ENCODE measurements around the gene AQP6.

Gene AQP6

GRCh38 chr12:50025187-50026059 lies 52.7 kb downstream of the AQP6 start, which contains the start of gene RACGAP1:
RACGAP1 (minus strand) TSS chr12:50025494; CDS start chr12:50016715, 8,779 bp downstream.
- Mint-ChIP-seq H3K9me3 (peaks cover 2 to 4% of the 10 kb centered on the region in 2 donors), H3K27ac (peak within 1 kb of the TSS; percentile 91), H3K36me3 (peaks cover 0 to 3% of the 10 kb centered on the region in 2 donors), H3K4me3 (peak within 1 kb of the TSS; percentile 95 to 100), H3K27me3 (no peaks in the 10 kb centered on the region), H3K4me1 (peaks cover 5 to 23% of the 10 kb centered on the region in 2 donors)
- peak; percentile 96 for DNase-seq
- peak; percentile 99 for ATAC-seq (replicated peaks)

DNA sequence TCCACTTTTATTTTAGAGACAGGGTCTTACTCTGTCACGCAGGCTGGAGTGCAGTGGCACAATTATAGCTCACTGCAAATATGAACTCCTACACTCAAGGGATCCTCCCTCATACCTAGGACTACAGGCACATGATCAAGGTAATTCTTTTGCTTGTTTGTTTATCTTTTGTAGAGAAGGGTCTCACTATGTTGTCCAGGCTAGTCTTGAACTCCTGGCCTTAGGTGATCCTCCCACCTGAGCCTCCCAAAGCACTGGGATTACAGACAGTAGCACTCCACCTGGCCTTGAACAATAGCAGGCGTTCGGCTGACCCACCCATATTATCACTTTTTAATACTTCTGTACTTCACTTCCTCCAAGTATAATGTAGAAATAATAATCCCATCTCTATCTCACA lies 53.9 kb downstream of the AQP6 start:
- H3K36me3 Mint-ChIP-seq, result peaks cover 0 to 3% of the 10 kb centered on the region in 2 donors
- H3K4me3 Mint-ChIP-seq, result no peak overlapping the region
- no peak for ATAC-seq (replicated peaks)
- no peaks in the 10 kb centered on the region for H3K27me3 Mint-ChIP-seq
- DNase-seq, result no peak
- no peak overlapping the region for H3K27ac Mint-ChIP-seq
- peaks cover 2 to 4% of the 10 kb centered on the region in 2 donors for H3K9me3 Mint-ChIP-seq
- peaks cover 5 to 23% of the 10 kb centered on the region in 2 donors for H3K4me1 Mint-ChIP-seq
